H1 (cell line): Measurements from ENCODE around the gene HERC3. TPM values are rescaled to one million over a fixed set of nuclear protein-coding genes. Genes with fewer than 3 reads are reported as not detected.

Experiments used
- CTCF ChIA-PET: fragments of 300-600 bp; sonication (Branson Sonifier 250); formaldehyde crosslinking; loops from one replicate; lab custom pipeline; 2021; ENCODE audit not compliant: partially characterized antibody; lab: Charles Lee
- POLR2A ChIA-PET: fragments of 300-600 bp; sonication (Branson Sonifier 250); formaldehyde crosslinking; loops from one replicate; lab custom pipeline; 2021; ENCODE audit warnings: inconsistent platforms; ENCODE audit not compliant: partially characterized antibody; lab: Charles Lee
- DNase-seq, 2 experiments: peaks; one replicate each; pipeline versions ENCODE4 v3.0.0 to v3.0.0-alpha.2; 2010 to 2022; ENCODE audit warnings: low spot score in 2 of 2, low read depth in 1 of 2, mixed read lengths in 1 of 2
- FAIRE-seq: peaks from 2 replicates; lab custom pipeline; 2011; peaks lifted over from hg19 to GRCh38; lab: Jason Lieb, UNC
- H2AFZ ChIP-seq: 2 replicates; pipeline ENCODE4 v1.8.1; 2012; ENCODE audit warnings: low read length, inconsistent platforms
- H2AK5ac ChIP-seq: 2 replicates; pipeline ENCODE4 v1.6.1; 2013; ENCODE audit warnings: low read depth, low read length
- H2BK120ac ChIP-seq: replicated peaks from 2 replicates; pipeline ENCODE3; 2013; ENCODE audit warnings: low read depth, low read length, inconsistent platforms
- H2BK12ac ChIP-seq: 2 replicates; pipeline ENCODE4 v1.6.1; 2013; ENCODE audit warnings: low read depth, low read length
- H2BK15ac ChIP-seq: 2 replicates; pipeline ENCODE4 v1.6.1; 2013; ENCODE audit warnings: low read length
- H2BK20ac ChIP-seq: 2 replicates; pipeline ENCODE4 v1.6.1; 2013; ENCODE audit warnings: low read length
- H2BK5ac ChIP-seq: 2 replicates; pipeline ENCODE4 v1.6.1; 2013; ENCODE audit warnings: low read depth, low read length
- H3K14ac ChIP-seq: 2 replicates; pipeline ENCODE4 v1.6.1; 2013; ENCODE audit warnings: inconsistent platforms; ENCODE audit not compliant: insufficient read length
- H3K18ac ChIP-seq: 2 replicates; pipeline ENCODE4 v1.6.1; 2013; ENCODE audit warnings: low read length; ENCODE audit errors: extremely low read depth
- H3K23ac ChIP-seq: 2 replicates; pipeline ENCODE4 v1.6.1; 2013; ENCODE audit warnings: inconsistent platforms; ENCODE audit not compliant: insufficient read length
- H3K23me2 ChIP-seq: 2 replicates; pipeline ENCODE4 v1.6.1; 2013; ENCODE audit warnings: low read depth, low read length
- H3K27ac ChIP-seq: 2 replicates; pipeline ENCODE4 v1.6.1; 2011; ENCODE audit warnings: low read depth, low read length, inconsistent platforms
- H3K27me3 ChIP-seq, 4 experiments: replicated peaks in 1 of 4; 1 replicate in 1 of 4; 2 replicates in 3 of 4; pipeline versions ENCODE4 v1.6.1 to v1.8.1; 2011 to 2013; ENCODE audit warnings: low read length in 3 of 4, mild to moderate bottlenecking in 3 of 4, inconsistent platforms in 2 of 4, mixed read lengths in 2 of 4, moderate library complexity in 1 of 4; ENCODE audit not compliant: control insufficient read depth in 3 of 4, insufficient read depth in 3 of 4; ENCODE audit errors: extremely low read depth in 1 of 4
- H3K36me3 ChIP-seq, 4 experiments: 2 replicates each; pipeline versions ENCODE4 v1.6.1 to v1.8.1; 2011 to 2013; ENCODE audit warnings: mild to moderate bottlenecking in 4 of 4, low read length in 3 of 4, moderate library complexity in 2 of 4, control low read depth in 1 of 4, inconsistent platforms in 1 of 4; ENCODE audit not compliant: insufficient read depth in 4 of 4, control insufficient read depth in 2 of 4
- H3K4ac ChIP-seq: replicated peaks from 2 replicates; pipeline ENCODE3; 2013; ENCODE audit warnings: low read length, low read depth, mixed read lengths, inconsistent platforms; ENCODE audit not compliant: insufficient read length
- H3K4me1 ChIP-seq, 4 experiments: replicated peaks in 1 of 4; 1 replicate in 1 of 4; 2 replicates in 3 of 4; pipeline versions ENCODE4 v1.6.1 to v1.8.1; 2011 to 2013; ENCODE audit warnings: low read length in 3 of 4, inconsistent platforms in 2 of 4, mixed read lengths in 1 of 4; ENCODE audit not compliant: insufficient read depth in 4 of 4, control insufficient read depth in 3 of 4
- H3K4me2 ChIP-seq, 2 experiments: 2 replicates each; pipeline versions ENCODE4 v1.6.1 to v1.8.1; 2011 to 2013; ENCODE audit warnings: low read depth in 2 of 2, low read length in 2 of 2, control low read depth in 1 of 2, inconsistent platforms in 1 of 2, mild to moderate bottlenecking in 1 of 2; ENCODE audit not compliant: insufficient read depth in 1 of 2
- H3K4me3 ChIP-seq, 4 experiments: fragments of 200-600, 300-600 bp in 1 of 4; sonication (generic), shearing (Covaris generic), sonication (Bioruptor Twin) in 1 of 4; 2 replicates each; pipeline versions ENCODE4 v1.5.1 to v1.8.1; 2011 to 2016; ENCODE audit warnings: low read length in 4 of 4, low read depth in 3 of 4, control low read depth in 2 of 4, inconsistent platforms in 2 of 4, mild to moderate bottlenecking in 2 of 4, mixed read lengths in 1 of 4, moderate library complexity in 1 of 4; ENCODE audit not compliant: insufficient read depth in 2 of 4; ENCODE audit errors: extremely low read depth in 1 of 4
- H3K56ac ChIP-seq: replicated peaks from 2 replicates; pipeline ENCODE3; 2013; ENCODE audit warnings: low read depth, mild to moderate bottlenecking, mixed read lengths, low read length, inconsistent platforms; ENCODE audit not compliant: insufficient read length
- H3K79me1 ChIP-seq: 2 replicates; pipeline ENCODE4 v1.6.1; 2013; ENCODE audit warnings: low read depth, low read length, control low read depth
- H3K79me2 ChIP-seq, 2 experiments: 2 replicates each; pipeline versions ENCODE4 v1.6.1 to v1.8.1; 2012 to 2013; ENCODE audit warnings: low read length in 2 of 2, mild to moderate bottlenecking in 2 of 2, inconsistent platforms in 1 of 2; ENCODE audit not compliant: insufficient read depth in 2 of 2, control insufficient read depth in 1 of 2
- H3K9ac ChIP-seq, 4 experiments: replicated peaks in 1 of 4; 1 replicate in 1 of 4; 2 replicates in 3 of 4; pipeline versions ENCODE4 v1.6.1 to v1.8.1; 2011 to 2013; ENCODE audit warnings: low read depth in 3 of 4, low read length in 3 of 4, control low read depth in 2 of 4, mild to moderate bottlenecking in 2 of 4, moderate library complexity in 2 of 4, inconsistent platforms in 1 of 4; ENCODE audit errors: extremely low read depth in 1 of 4
- H3K9me3 ChIP-seq, 2 experiments: 2 replicates each; pipeline versions ENCODE4 v1.6.1 to v1.8.1; 2012 to 2013; ENCODE audit warnings: mild to moderate bottlenecking in 2 of 2, moderate library complexity in 2 of 2, control low read depth in 1 of 2, inconsistent platforms in 1 of 2, low read depth in 1 of 2, low read length in 1 of 2, mixed read lengths in 1 of 2; ENCODE audit not compliant: insufficient read depth in 2 of 2
- H4K20me1 ChIP-seq, 2 experiments: replicated peaks in 1 of 2; 2 replicates each; pipeline versions ENCODE3 to v1.8.1; 2011 to 2013; ENCODE audit warnings: inconsistent platforms in 2 of 2, low read length in 2 of 2, mild to moderate bottlenecking in 1 of 2; ENCODE audit not compliant: insufficient read depth in 2 of 2, control insufficient read depth in 1 of 2
- H4K5ac ChIP-seq: 2 replicates; pipeline ENCODE4 v1.6.1; 2013; ENCODE audit warnings: low read length, low read depth, mixed read lengths, inconsistent platforms; ENCODE audit not compliant: insufficient read length
- H4K8ac ChIP-seq: 2 replicates; pipeline ENCODE4 v1.8.0; 2013; ENCODE audit warnings: mild to moderate bottlenecking, moderate library complexity, low read length, inconsistent platforms; ENCODE audit not compliant: insufficient read depth; ENCODE audit errors: extremely low read depth
- H4K91ac ChIP-seq: replicated peaks from 2 replicates; pipeline ENCODE3; 2013; ENCODE audit warnings: low read length, mixed read lengths, inconsistent platforms; ENCODE audit not compliant: insufficient read length
- WGBS, 2 experiments: shearing (Covaris generic) in 1 of 2; methylation state at CpG; one replicate each; pipeline versions ENCODE4 v1.1.6 to v1.1.7; 2013 to 2015; ENCODE audit warnings: low lambda C conversion rate in 2 of 2, mixed read lengths in 2 of 2, inconsistent platforms in 1 of 2, low coverage in 1 of 2, missing lambda C conversion rate in 1 of 2; ENCODE audit not compliant: insufficient replicate concordance in 2 of 2, insufficient coverage in 1 of 2, insufficient read length in 1 of 2; ENCODE audit errors: extremely low coverage in 1 of 2, missing lambda C conversion rate in 1 of 2; 5-methylcytosine and 5-hydroxymethylcytosine counted together
- polyA plus RNA-seq, 7 experiments: library from polyadenylated mRNA; depleted of rRNA in 3 of 7; stranded (reverse) in 5 of 7; unstranded in 2 of 7; fragments of >200 nt in 5 of 7; fragments of 200-250 nt in 2 of 7; gene quantifications; 1 replicate in 5 of 7; 2 replicates in 1 of 7; 4 replicates in 1 of 7; pipeline versions ENCODE4 v1.2.1 to v1.2.3, GENCODE V29; 2011 to 2013; ENCODE audit warnings: missing spikeins in 2 of 7, mixed read lengths in 2 of 7
- total RNA-seq: library from RNA; stranded (reverse); fragmentation: NEBNext Ultra II Directional; extraction: Animal tissue kit (Norgen Biotek cat#: 25700); gene quantifications from 2 replicates; pipeline ENCODE4 v1.2.1, GENCODE V29; 2021

HERC3 gene
- total and polyA plus RNA-seq, 2 of the 8 experiments (the other 6 are each of a cell fraction or from before 2014, with no cell fraction given), result 1.4 to 5.7 TPM

DNA sequence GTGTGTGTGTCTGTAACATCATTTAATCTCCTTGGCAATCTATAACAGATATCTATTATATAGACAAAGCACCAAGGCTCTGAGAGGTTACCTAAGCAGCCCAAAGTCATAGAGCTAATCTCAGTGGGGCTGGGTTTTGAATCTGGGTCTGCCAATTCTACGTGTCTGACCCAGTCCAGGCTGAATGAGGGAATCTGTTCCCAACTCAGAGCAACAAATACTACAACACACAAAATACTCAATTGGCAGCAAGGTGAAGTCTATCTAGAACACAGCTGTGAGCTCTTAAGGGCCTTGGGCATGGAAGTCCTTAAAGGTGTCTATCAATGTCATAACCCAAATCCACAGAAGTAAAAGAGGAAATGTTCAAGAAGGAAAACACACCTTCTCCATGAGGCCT, 152.9 kb downstream of the HERC3 start:
- Histone ChIP-seq H3K27me3 (no peaks in the 10 kb centered on the region), H3K23me2 (no peaks in the 10 kb centered on the region), H3K23ac (no peak overlapping the region), H2BK15ac (no peak overlapping the region), H3K4me2 (no peak overlapping the region), H2BK12ac (no peak overlapping the region), H3K9me3 (no peaks in the 10 kb centered on the region), H3K4me3 (no peak overlapping the region), H4K8ac (no peak overlapping the region), H3K56ac (no peak overlapping the region), H3K79me1 (no peaks in the 10 kb centered on the region), H3K27ac (no peak overlapping the region), H3K79me2 (no peaks in the 10 kb centered on the region), H3K9ac (no peak overlapping the region), H3K14ac (no peak overlapping the region), H2AK5ac (no peak overlapping the region), H4K5ac (no peak overlapping the region), H4K20me1 (no peaks in the 10 kb centered on the region), H2BK5ac (no peak overlapping the region), H2BK120ac (no peak overlapping the region), H2BK20ac (no peak overlapping the region), H3K18ac (no peak overlapping the region), H4K91ac (no peak overlapping the region), H3K36me3 (peaks cover 2 to 26% (median 16%) of the 10 kb centered on the region in 4 experiments; a peak in 6 of 8 replicates), H2AFZ (no peak overlapping the region), H3K4me1 (no peaks in the 10 kb centered on the region; a peak in 1 of 7 replicates), H3K4ac (no peak overlapping the region)
- ChIA-PET POLR2A (interaction anchor here (0.6 kb wide), 1 partner anchor 47 kb away, joined by 4 read pairs; no protein-coding TSS in a partner anchor), CTCF (interaction anchor here (0.7 to 0.9 kb wide), 2 partner anchors 57 to 103 kb away, joined by 3 to 4 read pairs; no protein-coding TSS in a partner anchor)
- no peak for DNase-seq
- no peak for FAIRE-seq
- 85% methylated on average over 1 of the region's 1 CpG; no CpG with 5 or more reads in 1 of the 2 experiments for WGBS, 2 experiments
